ENCODE data around the gene GPR45.
A peak's percentile ranks its signal among the peaks of the same experiment; 100 is the strongest.
"Not testable (repeated sequence)": the region's sequence is repeated elsewhere in the genome, so short reads cannot be mapped to it uniquely, and the experiment has no call there.

Gene GPR45, protein sequence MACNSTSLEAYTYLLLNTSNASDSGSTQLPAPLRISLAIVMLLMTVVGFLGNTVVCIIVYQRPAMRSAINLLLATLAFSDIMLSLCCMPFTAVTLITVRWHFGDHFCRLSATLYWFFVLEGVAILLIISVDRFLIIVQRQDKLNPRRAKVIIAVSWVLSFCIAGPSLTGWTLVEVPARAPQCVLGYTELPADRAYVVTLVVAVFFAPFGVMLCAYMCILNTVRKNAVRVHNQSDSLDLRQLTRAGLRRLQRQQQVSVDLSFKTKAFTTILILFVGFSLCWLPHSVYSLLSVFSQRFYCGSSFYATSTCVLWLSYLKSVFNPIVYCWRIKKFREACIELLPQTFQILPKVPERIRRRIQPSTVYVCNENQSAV

DNA sequence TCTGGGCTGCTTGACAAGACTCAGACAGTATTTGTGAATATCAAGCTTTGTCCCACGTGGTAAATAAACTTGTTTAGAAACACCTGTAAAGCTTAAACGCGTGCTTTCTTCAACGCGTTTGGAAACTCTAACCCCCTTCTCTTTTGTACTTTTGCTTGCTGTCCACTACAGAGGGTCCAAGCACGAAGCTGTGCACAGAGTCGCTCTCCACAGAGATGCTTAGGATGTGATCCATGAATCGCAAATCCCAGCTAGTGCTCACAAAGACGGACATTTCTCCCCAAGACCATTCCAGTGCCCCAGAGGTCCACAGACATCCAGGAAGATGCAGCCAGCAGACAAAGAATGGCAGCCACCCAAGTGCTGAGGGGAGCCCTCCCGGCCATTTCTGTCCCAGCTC, at the start of gene GPR45:
Gene GPR45 (plus strand): TSS at position 301 of the 400 bp plus-strand sequence. CDS start 116 bp downstream, outside the sequence.
- DNase-seq (ENCODE audit: low spot score) = no peak

- no peak for DNase-seq (ENCODE audit: low spot score)
These were observed 47.4 kb upstream of the GPR45 start for GRCh38 chr2:105194022-105194675.

- no peak for DNase-seq (ENCODE audit: low spot score)
These were observed 44.9 kb upstream of the GPR45 start for GRCh38 chr2:105196651-105197050.

GRCh38 chr2:105215586-105216192, 25.9 kb upstream of the GPR45 start:
- DNase-seq (ENCODE audit: low spot score) = no peak

DNA sequence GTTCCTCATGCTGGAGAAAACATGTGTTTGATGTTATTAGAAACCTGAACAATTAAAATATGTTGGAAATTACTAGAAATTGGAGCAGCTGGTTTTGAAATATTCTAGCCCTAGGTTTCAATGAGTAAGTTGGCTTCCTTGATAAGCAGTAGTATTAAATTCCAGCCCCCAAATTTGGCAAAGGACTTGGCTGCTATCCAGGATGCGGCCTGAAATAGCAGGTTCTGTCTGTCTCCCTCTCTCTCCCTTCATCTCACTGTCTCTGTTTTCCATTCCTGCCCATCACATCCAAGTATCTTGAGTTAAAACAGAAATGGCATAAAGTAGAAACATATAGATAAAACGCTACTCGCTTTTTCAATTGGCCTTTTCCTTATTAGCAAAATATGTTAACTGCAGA, 20.9 kb upstream of the GPR45 start:
- DNase-seq (ENCODE audit: low spot score) = no peak

GRCh38 chr2:105224444-105224843, 17.1 kb upstream of the GPR45 start:
- no peak for DNase-seq (ENCODE audit: low spot score)

GRCh38 chr2:105231232-105231619, 10.3 kb upstream of the GPR45 start:
- DNase-seq (ENCODE audit: low spot score) = no peak

DNA sequence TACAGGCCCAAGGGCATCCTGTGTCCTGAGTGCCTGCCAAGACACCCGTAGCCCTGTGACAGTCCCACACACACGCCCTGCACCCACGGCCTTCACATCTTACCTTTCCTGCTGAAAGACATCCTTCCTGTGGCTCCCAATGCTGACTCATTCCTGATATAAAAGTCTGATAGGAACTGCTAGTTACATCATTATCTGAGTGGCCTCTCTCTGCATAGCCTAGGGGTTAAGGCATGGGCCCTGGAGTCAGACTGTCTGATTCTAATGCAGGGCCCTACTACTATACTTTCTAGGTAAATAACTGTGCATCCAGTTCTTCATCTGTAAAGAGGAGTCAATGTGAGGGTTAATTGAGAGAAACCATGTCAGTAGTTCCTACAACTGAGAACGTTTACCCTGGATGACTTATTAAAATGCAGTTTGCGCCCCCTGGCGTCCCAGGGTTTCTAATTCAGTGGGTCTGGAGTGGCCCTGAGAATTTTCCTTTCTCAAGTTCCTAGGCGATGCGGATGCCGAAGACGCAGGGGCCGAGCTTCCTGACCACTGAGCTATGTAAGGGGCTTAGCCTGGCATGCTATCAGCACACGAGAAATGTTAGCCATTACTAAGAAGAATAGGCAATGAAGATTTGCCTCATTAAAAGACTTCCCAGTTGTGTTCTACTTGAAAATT, 6.0 kb upstream of the GPR45 start:
- DNase-seq (ENCODE audit: low spot score) = peak; percentile 69

- no peak for DNase-seq (ENCODE audit: low spot score)
These were observed 5.5 kb upstream of the GPR45 start for GRCh38 chr2:105236060-105236424.

GRCh38 chr2:105237045-105237765, 4.3 kb upstream of the GPR45 start:
- no peak for DNase-seq (ENCODE audit: low spot score)

- DNase-seq (ENCODE audit: low spot score) = no peak
These were observed 2.8 kb upstream of the GPR45 start for GRCh38 chr2:105238664-105239240.

- DNase-seq (ENCODE audit: low spot score) = no peak
These were observed 1.6 kb upstream of the GPR45 start for GRCh38 chr2:105239924-105240323.

DNA sequence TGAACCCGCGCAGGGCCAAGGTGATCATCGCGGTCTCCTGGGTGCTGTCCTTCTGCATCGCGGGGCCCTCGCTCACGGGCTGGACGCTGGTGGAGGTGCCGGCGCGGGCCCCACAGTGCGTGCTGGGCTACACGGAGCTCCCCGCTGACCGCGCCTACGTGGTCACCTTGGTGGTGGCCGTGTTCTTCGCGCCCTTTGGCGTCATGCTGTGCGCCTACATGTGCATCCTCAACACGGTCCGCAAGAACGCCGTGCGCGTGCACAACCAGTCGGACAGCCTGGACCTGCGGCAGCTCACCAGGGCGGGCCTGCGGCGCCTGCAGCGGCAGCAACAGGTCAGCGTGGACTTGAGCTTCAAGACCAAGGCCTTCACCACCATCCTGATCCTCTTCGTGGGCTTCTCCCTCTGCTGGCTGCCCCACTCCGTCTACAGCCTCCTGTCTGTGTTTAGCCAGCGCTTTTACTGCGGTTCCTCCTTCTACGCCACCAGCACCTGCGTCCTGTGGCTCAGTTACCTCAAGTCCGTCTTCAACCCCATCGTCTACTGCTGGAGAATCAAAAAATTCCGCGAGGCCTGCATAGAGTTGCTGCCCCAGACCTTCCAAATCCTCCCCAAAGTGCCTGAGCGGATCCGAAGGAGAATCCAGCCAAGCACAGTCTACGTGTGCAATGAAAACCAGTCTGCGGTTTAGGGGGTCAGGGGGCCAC, 897 bp downstream of the GPR45 start:
- no peak for DNase-seq (ENCODE audit: low spot score)

DNA sequence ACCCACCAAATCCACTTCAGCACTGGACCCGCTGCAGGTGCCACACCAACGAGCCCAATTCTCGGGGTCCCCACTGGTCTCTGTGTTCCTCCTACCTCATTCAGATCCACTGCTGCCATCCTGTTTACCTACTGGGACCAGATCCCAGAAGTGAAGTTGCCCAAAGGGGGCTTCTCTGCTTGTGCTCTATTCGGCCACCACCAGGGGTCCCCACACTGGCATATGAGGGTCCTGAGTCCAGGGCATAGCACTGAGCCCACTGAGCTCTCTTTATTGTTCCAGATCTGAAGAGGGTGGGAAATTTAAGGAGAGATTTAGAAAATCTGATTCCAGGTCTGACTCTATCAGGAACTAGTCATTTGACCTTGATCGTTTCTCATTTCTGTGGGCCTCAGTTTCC, 2.4 kb downstream of the GPR45 start:
- peak; percentile 24 for DNase-seq (ENCODE audit: low spot score)

GRCh38 chr2:105244451-105244850, 2.9 kb downstream of the GPR45 start:
- no peak for DNase-seq (ENCODE audit: low spot score)

GRCh38 chr2:105248316-105249070, 7.0 kb downstream of the GPR45 start:
- DNase-seq (ENCODE audit: low spot score) = no peak

DNA sequence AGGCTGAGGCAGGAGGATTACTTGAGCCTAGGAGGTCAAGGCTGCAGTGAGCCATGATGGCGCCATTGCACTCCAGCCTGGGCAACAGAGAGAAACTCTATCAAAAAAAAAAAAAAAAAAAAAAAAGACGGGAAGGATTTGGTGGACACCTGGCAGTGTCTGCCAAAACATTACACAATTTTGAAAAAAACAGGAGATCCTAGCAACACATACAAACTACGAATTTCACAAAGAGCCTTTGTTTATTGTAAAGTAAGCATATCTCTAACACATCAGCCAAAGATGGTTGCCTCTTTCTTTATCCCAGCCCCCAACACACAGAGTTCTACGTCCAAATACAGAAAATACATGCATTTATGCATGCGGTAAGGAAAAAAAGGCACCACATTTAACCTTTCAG, 7.6 kb downstream of the GPR45 start:
- no peak for DNase-seq (ENCODE audit: low spot score)

DNA sequence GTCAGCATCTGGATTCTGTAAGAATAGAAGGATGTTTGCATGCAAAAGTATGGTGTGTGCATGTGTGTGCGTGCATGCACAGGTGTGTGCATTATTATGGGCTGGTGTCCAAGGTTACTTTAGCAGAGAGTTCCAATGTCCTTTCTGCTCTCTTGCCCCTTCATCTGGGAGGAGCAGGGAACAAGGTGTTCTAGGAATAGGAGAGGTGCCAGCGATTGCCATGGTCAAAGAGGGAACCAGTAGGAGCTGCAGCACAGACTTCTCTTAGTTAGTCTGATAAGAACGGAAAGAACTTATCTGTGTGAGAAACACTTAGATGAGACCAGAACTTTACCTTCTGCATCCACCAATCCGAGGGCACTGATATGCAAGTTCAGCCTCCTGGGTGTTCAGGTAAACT, 8.3 kb downstream of the GPR45 start:
- DNase-seq (ENCODE audit: low spot score) = no peak

- DNase-seq (ENCODE audit: low spot score) = not testable (repeated sequence)
These were observed 9.6 kb downstream of the GPR45 start for GRCh38 chr2:105251016-105251648.

DNA sequence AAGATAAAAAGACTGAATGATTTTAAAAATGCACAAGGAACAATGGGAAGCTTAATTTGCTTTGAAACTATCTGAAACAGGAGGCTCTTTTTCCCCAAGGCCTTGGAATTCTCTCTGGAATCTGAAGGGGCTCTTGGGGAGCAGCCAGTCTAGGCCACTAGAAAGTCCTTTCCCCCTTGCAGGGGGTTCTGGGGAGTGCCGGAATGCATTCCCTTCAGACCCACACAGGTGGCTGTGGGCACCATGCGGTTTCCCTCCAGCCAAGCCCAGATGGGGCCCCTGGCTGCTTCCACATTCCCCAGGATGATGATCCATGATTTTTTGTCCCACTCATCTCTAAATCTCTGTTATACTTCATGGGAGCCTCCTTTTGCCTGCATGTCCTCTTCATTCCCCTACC, 10.7 kb downstream of the GPR45 start:
- DNase-seq (ENCODE audit: low spot score) = no peak
